GM12892 (cell line): ENCODE data around the gene GREB1L.

Experiments used
- POLR2A ChIP-seq: IDR thresholded peaks from 2 replicates; pipeline ENCODE4 v1.6.1; 2011; ENCODE audit warnings: low read depth, low read length, control low read depth
- POLR2AphosphoS5 ChIP-seq: IDR thresholded peaks from 2 replicates; pipeline ENCODE4 v1.6.1; 2011; ENCODE audit warnings: low read depth, low read length, control low read depth

- TF ChIP-seq POLR2AphosphoS5 (no peak), POLR2A (no peak)
Measured at GRCh38 chr18:21391074-21391673, 149.1 kb downstream of the GREB1L start.
